HG03139 (cell line): ENCODE data around the gene KIF17.

ENCODE experiments used
- ATAC-seq: cut with Tn5 transposase; IDR thresholded peaks from one replicate; pipeline ENCODE4 v1.9.1; 2021; ENCODE audit not compliant: unreplicated experiment

KIF17 gene

GRCh38 chr1:20663365-20663764 lies 54.4 kb downstream of the KIF17 start:
- no peak for ATAC-seq

GRCh38 chr1:20662110-20662475 lies 55.7 kb downstream of the KIF17 start:
- no peak for ATAC-seq

- ATAC-seq = peak; percentile 93
These were observed 56.3 kb downstream of the KIF17 start, which contains the start of gene DDOST for GRCh38 chr1:20661207-20662109. TSS of gene DDOST (minus strand) at chr1:20661369. CDS start at chr1:20661350, 19 bp downstream.

GRCh38 chr1:20660847-20661206 lies 57.0 kb downstream of the KIF17 start:
- ATAC-seq = no peak

GRCh38 chr1:20660363-20660762 lies 57.4 kb downstream of the KIF17 start:
- no peak for ATAC-seq

GRCh38 chr1:20658166-20658915 lies 59.5 kb downstream of the KIF17 start:
- no peak for ATAC-seq

GRCh38 chr1:20657024-20657423 lies 60.8 kb downstream of the KIF17 start:
- no peak for ATAC-seq

GRCh38 chr1:20654104-20654690 lies 63.6 kb downstream of the KIF17 start:
- ATAC-seq = no peak

GRCh38 chr1:20652300-20652699 lies 65.5 kb downstream of the KIF17 start:
- ATAC-seq = no peak

GRCh38 chr1:20648946-20649345 lies 68.9 kb downstream of the KIF17 start:
- no peak for ATAC-seq

GRCh38 chr1:20648438-20648837 lies 69.4 kb downstream of the KIF17 start:
- no peak for ATAC-seq

GRCh38 chr1:20645414-20645813 lies 72.4 kb downstream of the KIF17 start:
- no peak for ATAC-seq

- ATAC-seq = no peak
These were observed 73.4 kb downstream of the KIF17 start for GRCh38 chr1:20644416-20644815.

- ATAC-seq = no peak
These were observed 74.7 kb downstream of the KIF17 start for GRCh38 chr1:20643080-20643479.

GRCh38 chr1:20641975-20642374 lies 75.8 kb downstream of the KIF17 start:
- ATAC-seq = no peak

- no peak for ATAC-seq
These were observed 77.6 kb downstream of the KIF17 start for GRCh38 chr1:20640183-20640597.

GRCh38 chr1:20636785-20637347 lies 80.9 kb downstream of the KIF17 start:
- ATAC-seq = no peak

- ATAC-seq = no peak
These were observed 83.2 kb downstream of the KIF17 start for GRCh38 chr1:20634594-20635084.

GRCh38 chr1:20634065-20634593 lies 83.7 kb downstream of the KIF17 start:
- no peak for ATAC-seq

GRCh38 chr1:20633190-20634064 lies 84.4 kb downstream of the KIF17 start, which contains the start of gene PINK1:
TSS of gene PINK1 (plus strand) at chr1:20633458. CDS start at chr1:20633549, 91 bp downstream.
- no peak for ATAC-seq
